ENCODE data around the gene LARP4B.

- no peak for TF ChIP-seq TAF1 (conservative IDR thresholded peaks at IDR 0.05)
- no peak for TF ChIP-seq GABPA (IDR thresholded peaks at IDR 0.05 in 1 of 2, conservative IDR thresholded peaks at IDR 0.05 in 1 of 2)
- TF ChIP-seq CTCF (IDR thresholded peaks at IDR 0.05; ENCODE audit: low read depth, low read length, missing input control), result no peak
- no peak for TF ChIP-seq ZBTB33 (IDR thresholded peaks at IDR 0.05)
- TF ChIP-seq ATF3 (IDR thresholded peaks at IDR 0.05), result no peak
Measured at GRCh38 chr10:767211-767610, 164.3 kb downstream of the LARP4B start.
